IPS-18c (cell line): ENCODE data around the gene KRTAP10-11.
"Not testable (repeated sequence)": the region's sequence is repeated elsewhere in the genome, so short reads cannot be mapped to it uniquely, and the experiment has no call there.

ENCODE experiments used
- H3K4me3 ChIP-seq: 2 replicates; pipeline ENCODE4 v1.7.0; 2013; ENCODE audit warnings: low read depth, mild to moderate bottlenecking, low read length, moderate library complexity; ENCODE audit not compliant: insufficient read depth
- H3K9me3 ChIP-seq: one replicate; pipeline ENCODE4 v1.6.1; 2013; ENCODE audit warnings: mild to moderate bottlenecking, low read length, moderate library complexity; ENCODE audit not compliant: control insufficient read depth, insufficient read depth

KRTAP10-11 gene

DNA sequence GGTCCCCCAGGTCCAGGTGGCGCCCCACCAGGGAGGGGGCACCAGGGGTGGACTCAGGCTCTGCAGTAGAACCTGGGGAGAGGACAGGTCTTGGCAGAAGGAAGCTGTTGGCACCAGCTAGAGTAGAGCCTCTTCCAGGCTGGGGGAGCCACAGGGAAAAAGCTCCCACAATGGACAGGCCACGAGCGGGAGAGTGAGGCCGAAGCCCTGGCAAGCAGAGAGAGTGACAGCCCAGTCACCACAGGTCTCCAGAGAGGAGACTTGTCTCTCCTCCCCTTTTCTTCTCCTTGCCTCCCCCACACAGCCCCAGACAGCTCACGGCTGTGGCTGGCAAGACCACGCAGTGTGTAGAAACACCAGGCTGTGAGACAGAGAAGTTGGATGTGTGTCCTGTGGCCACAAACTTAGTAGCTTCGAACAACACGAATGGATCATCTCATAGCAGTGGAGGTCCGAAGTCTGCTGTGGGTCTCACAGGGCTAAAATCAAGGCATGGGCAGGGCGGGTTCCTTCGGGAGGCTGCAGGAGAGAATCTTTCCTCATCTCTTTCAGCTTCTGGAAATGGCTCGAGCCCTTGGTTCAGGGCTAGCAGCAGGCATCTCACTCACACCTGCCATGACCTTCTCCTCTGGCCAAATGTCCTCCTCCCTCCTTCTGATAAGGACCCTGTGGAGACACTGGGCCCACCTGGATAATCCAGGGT lies 4.9 kb downstream of the KRTAP10-11 start:
- no peak overlapping the region for H3K4me3 ChIP-seq

GRCh38 chr21:44653123-44653522 lies 6.9 kb downstream of the KRTAP10-11 start:
- Histone ChIP-seq H3K4me3 (no peak overlapping the region), H3K9me3 (no peaks in the 10 kb centered on the region)

More for the DNA sequence above, 4.9 kb downstream of the KRTAP10-11 start:
- peaks cover 2% of the 10 kb centered on the region for H3K9me3 ChIP-seq

DNA sequence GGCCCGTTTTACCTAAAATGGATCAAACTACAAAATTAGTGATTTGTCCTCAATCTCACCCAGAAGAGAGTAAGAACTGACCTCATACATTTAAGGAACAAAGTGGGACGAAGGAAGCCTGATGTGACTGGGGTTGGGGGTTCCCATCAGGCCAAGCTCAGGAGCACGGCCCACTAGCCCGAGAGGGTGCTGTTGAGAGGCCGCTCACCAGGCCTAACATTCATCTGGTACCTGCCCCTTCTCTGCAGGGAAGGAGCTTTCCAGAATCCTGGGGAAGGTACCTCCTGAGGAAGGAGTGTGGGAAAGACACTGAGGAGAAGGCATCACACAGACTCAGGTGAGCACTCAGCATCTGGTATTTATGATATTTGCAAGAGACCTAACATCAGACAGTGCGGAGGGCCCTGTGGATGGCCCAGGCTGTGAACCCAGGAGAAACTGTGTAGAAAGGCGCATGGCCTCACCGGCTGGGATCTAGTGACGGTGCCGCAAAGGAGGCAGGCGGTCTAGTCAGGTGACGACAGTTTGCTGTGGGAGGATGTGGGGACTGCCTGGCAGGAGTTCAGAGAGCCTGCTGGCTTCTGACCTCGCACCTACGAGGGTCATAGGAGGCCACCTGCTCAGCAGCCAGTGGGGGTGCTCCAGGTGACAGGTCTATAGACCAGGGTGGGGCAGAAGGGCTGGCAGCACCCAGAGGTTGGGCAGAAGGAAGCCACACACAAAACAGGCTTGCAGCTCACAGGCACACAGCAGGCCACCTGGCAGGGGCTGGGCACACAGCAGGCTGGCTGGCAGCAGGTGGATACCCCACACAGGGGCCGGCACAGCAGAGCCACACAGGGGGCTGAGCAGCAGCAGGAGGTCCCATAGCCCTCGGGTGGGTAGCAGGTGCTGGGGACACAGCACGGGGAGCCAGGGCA lies 7.7 kb downstream of the KRTAP10-11 start:
- H3K4me3 ChIP-seq = no peak overlapping the region
- H3K9me3 ChIP-seq = no peaks in the 10 kb centered on the region

DNA sequence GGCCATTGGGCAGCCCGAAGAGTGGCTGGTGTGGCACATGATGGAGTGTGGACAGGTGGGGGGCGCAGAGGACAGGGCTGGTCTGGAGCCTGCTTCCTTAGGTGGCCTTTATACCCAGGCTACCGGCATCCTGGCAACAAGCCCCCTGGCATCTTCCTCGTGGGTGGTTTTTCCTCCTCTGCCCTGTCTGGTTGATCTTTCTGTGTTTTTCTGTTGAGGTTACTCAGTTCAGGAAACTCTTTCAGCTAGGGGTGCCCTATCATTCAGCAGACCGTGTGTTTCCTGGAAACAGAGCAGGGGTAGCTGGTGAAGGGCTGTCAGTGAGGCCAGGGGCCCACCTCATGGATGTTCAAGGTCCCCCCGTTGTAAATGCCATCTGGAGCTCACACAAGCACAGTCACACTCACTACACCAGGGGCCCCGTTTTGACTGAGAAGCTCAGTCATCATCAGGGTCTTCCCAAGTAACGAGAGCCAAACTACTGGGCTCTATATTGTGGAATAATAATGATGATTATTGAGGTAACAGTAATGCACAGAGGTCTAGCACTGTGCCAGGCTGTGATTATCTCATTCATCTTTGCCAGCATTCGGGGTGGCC lies 8.5 kb downstream of the KRTAP10-11 start, which contains the start of gene KRTAP12-4:
TSS of gene KRTAP12-4 (minus strand) at position 84 of the 600 bp plus-strand sequence. CDS start at position 39, 45 bp downstream.
- H3K4me3 ChIP-seq = no peak within 1 kb of the TSS
- H3K9me3 ChIP-seq = no peaks in the 10 kb centered on the region

DNA sequence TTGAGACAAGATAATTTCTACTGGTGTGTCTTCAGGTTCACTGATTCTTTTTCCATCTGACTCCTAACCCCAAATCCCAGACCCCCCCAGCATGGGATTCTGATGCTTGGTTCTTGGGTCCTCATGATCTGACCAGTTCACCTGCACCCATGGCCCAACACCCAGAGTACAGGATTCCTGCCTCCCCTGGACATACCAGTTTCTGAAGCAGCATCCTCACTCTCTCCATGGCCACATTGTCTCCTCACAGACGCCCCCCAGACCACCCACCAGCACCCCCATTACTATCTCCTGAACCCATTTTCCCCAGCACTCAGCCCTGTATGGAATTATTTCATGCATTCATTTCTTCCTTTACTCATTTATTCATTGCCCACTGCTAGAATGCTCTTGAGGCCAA lies 10.7 kb downstream of the KRTAP10-11 start:
- H3K4me3 ChIP-seq = no peak overlapping the region

DNA sequence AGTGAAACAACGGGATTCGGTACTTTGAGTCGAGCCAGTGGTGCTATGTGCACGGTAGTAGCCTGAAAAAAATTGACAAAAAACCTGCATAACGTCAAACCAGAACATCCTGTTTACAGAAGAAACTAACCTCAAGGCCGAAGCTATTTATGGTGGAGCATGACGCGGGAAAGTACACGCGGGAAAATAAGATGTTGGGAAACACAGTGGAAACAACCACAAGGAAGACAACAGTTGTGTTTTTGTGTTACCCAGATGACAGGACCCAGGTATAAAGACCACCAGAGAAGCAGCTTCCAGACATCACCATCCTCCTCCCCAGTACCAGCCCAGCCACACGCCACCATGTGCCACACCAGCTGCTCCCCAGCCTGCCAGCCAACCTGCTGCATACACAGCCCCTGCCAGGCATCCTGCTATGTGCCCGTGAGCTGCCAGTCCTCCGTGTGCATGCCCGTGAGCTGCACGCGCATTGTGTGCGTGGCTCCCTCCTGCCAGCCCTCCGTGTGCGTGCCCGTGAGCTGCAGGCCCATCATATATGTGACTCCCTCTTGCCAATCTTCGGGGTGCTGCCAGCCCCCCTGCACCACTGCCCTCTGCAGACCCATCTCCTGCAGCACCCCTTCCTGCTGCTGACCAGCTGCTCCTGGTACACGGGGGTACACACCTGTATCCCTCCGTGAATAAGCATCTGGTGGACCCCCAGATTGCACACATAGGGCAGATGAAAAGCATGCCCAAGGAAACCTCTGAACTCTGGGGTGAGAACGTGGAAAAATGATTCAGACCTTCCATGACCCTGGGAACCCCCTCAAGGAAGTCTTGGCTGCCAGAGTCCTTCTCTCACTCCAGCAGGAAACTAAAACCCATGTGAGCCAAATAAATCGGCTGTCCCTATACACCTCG lies 11.7 kb downstream of the KRTAP10-11 start, which contains the start of gene KRTAP12-3:
TSS of gene KRTAP12-3 (plus strand) at position 298 of the 906 bp plus-strand sequence. CDS start at position 346, 48 bp downstream.
- Histone ChIP-seq H3K4me3 (no peak within 1 kb of the TSS), H3K9me3 (no peaks in the 10 kb centered on the region)

More for the DNA sequence above, 10.7 kb downstream of the KRTAP10-11 start:
- H3K9me3 ChIP-seq = no peaks in the 10 kb centered on the region

- no peak overlapping the region for H3K4me3 ChIP-seq
- no peaks in the 10 kb centered on the region for H3K9me3 ChIP-seq
Observed at GRCh38 chr21:44658541-44658910, 12.3 kb downstream of the KRTAP10-11 start.

GRCh38 chr21:44658913-44659595 lies 12.8 kb downstream of the KRTAP10-11 start:
- Histone ChIP-seq H3K4me3 (no peak overlapping the region), H3K9me3 (no peaks in the 10 kb centered on the region)

- not testable (repeated sequence) for H3K4me3 ChIP-seq, H3K9me3 ChIP-seq
Observed at GRCh38 chr21:44661567-44661966, 15.4 kb downstream of the KRTAP10-11 start.

DNA sequence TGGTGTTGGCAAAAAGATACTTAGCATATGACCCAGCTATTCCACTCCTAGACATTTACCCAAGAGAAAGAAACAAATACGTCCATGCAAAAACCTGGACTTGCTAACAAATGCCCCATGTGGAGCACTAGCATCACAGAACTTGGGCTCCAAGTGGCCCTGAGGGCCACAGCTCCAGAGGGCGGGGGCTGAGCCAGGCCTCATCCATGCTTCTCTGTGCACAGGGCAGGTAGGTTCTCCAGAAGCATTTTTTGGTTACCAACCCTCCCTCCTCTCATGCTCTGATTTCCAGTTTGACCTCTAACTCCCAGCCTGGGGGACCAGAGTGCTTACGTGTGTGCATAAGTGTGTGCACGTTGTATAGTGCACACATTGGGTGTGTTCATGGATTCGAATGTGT lies 18.5 kb downstream of the KRTAP10-11 start:
- Histone ChIP-seq H3K4me3 (no peak overlapping the region), H3K9me3 (no peaks in the 10 kb centered on the region)

GRCh38 chr21:44666401-44667320 lies 20.4 kb downstream of the KRTAP10-11 start, which contains the start of gene KRTAP12-2:
KRTAP12-2 (minus strand) TSS chr21:44666927; CDS start chr21:44666886, 41 bp downstream.
- H3K4me3 ChIP-seq = no peak within 1 kb of the TSS
- H3K9me3 ChIP-seq = peaks cover 11% of the 10 kb centered on the region

- Histone ChIP-seq H3K4me3 (no peak overlapping the region), H3K9me3 (peaks cover 11% of the 10 kb centered on the region)
Observed at GRCh38 chr21:44667612-44668011, 21.4 kb downstream of the KRTAP10-11 start.

DNA sequence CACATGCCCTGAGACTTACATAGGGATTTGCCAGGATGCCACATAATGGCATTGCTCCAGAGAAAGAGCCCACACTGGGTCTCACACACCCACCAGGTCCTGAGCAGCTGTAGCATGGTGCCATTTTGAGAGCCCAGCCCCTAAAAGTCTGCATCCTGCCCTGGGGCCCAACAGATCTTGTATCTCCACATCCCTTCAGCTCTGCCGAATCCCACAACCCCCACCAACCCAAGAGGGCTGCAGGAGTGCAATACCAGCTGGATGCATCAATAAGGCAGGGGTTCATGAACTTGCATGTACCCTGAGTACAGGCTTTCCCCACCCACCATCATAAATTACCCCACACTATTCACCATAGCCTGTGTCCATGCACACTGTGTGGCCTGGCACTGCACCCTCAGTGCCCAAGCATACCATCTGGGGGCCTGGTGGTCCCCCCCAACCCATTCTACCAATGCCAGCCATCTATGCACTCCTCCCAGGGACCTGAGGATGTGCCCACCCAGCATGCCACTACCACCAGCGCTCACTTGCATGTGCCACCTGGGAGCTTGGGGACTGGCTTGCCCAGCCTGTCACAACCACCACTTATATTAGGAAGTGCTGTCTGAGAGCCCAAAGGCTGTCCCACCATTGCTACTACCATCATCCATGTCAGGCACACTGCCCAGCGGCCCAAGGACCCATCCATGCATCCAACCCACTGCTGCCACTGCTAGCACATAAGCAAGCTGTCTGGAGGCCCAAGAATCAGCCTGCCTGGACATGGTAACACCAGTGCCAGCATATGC lies 24.6 kb downstream of the KRTAP10-11 start:
- Histone ChIP-seq H3K4me3 (peak overlapping the region; percentile 15; the same call in 1 of the 2 replicates), H3K9me3 (peaks cover 11% of the 10 kb centered on the region)

- H3K9me3 ChIP-seq = peaks cover 11% of the 10 kb centered on the region
- no peak overlapping the region for H3K4me3 ChIP-seq
Observed at GRCh38 chr21:44671911-44672310, 25.7 kb downstream of the KRTAP10-11 start.
